PC-9 (cell line): ENCODE results near the gene LPCAT1. TPM values are rescaled to one million over a fixed set of nuclear protein-coding genes. Genes with fewer than 3 reads are reported as not detected.

Experiments used
- BruUV-seq: library from RNA; stranded (reverse); fragments of 400-500 nt; replicated peaks from 2 replicates; lab custom pipeline; 2021; lab: Mats Ljungman, UMichigan
- CTCF ChIA-PET: fragments of 300-600 bp; sonication (Branson Sonifier 250); formaldehyde crosslinking; loops from one replicate; lab custom pipeline; 2022; ENCODE audit warnings: antibody characterized with exemption; lab: Charles Lee
- POLR2A ChIA-PET: fragments of 300-600 bp; sonication (Branson Sonifier 250); formaldehyde crosslinking; loops from one replicate; lab custom pipeline; 2022; ENCODE audit warnings: antibody characterized with exemption; ENCODE audit not compliant: unreplicated experiment; lab: Charles Lee
- DNase-seq, 2 experiments: peaks; one replicate each; pipeline versions ENCODE4 v3.0.0 to v3.0.0-alpha.2; 2015 to 2022; ENCODE audit warnings: mixed read lengths in 1 of 2
- H2AFZ ChIP-seq: fragments of 200-600 bp; sonication (generic); 2 replicates; pipeline ENCODE4 v1.8.1; 2017; ENCODE audit warnings: antibody characterized with exemption
- H3F3A ChIP-seq: fragments of 200-600 bp; sonication (generic); 2 replicates; pipeline ENCODE4 v1.8.1; 2017; ENCODE audit warnings: antibody characterized with exemption, mild to moderate bottlenecking, low read depth; ENCODE audit not compliant: insufficient read depth
- H3K27ac ChIP-seq: fragments of 200-600 bp; sonication (generic); 2 replicates; pipeline ENCODE4 v1.6.1; 2016; ENCODE audit warnings: mixed run types
- H3K27me3 ChIP-seq: fragments of 200-600 bp; sonication (generic); 2 replicates; pipeline ENCODE4 v1.6.1; 2016; ENCODE audit warnings: low read depth, mixed run types; ENCODE audit not compliant: insufficient read depth
- H3K36me3 ChIP-seq: fragments of 200-600 bp; sonication (generic); 2 replicates; pipeline ENCODE4 v1.6.1; 2016; ENCODE audit warnings: low read depth, mixed run types
- H3K4me1 ChIP-seq: fragments of 200-600 bp; sonication (generic); replicated peaks from 2 replicates; pipeline ENCODE4 v1.6.1; 2016; ENCODE audit warnings: mixed run types; ENCODE audit not compliant: insufficient read depth
- H3K4me2 ChIP-seq: fragments of 200-600 bp; sonication (generic); 2 replicates; pipeline ENCODE4 v1.6.1; 2017; ENCODE audit warnings: mixed run types
- H3K4me3 ChIP-seq: fragments of 200-600 bp; sonication (generic); 2 replicates; pipeline ENCODE4 v1.6.1; 2016; ENCODE audit warnings: mixed run types
- H3K79me2 ChIP-seq: fragments of 200-600 bp; sonication (generic); 2 replicates; pipeline ENCODE4 v1.6.1; 2017; ENCODE audit warnings: low read depth, mixed run types
- H3K9me2 ChIP-seq: fragments of 200-600 bp; sonication (generic); 2 replicates; pipeline ENCODE4 v1.8.1; 2017; ENCODE audit warnings: mild to moderate bottlenecking; ENCODE audit not compliant: insufficient read depth
- H3K9me3 ChIP-seq: fragments of 200-600 bp; sonication (generic); 2 replicates; pipeline ENCODE4 v1.8.1; 2016; ENCODE audit warnings: low read depth; ENCODE audit not compliant: insufficient read depth
- H4K20me1 ChIP-seq: fragments of 200-600 bp; sonication (generic); 2 replicates; pipeline ENCODE4 v1.8.1; 2017; ENCODE audit not compliant: insufficient read depth
- EZH2 ChIP-seq: fragments of 200-600 bp; sonication (generic); IDR thresholded peaks from 2 replicates; pipeline ENCODE4 v1.8.0; 2017; ENCODE audit warnings: antibody characterized with exemption, low read depth
- intact Hi-C: fragments of 100-400 bp; cut with micrococcal nuclease; formaldehyde crosslinking; loops from one replicate; pipeline ENCODE4 v1.10.0; 2022; ENCODE audit not compliant: unreplicated experiment
- total RNA-seq: library from RNA; stranded (reverse); gene quantifications from 2 replicates; pipeline ENCODE4 v1.2.3, GENCODE V29; 2021
- TF ChIP-seq, protein P1 (sequence below): fragments of 200-600 bp; sonication (generic); conservative IDR thresholded peaks from 2 replicates; pipeline ENCODE4 v1.6.1; 2017; ENCODE audit warnings: mixed run types, antibody characterized with exemption, mild to moderate bottlenecking, moderate library complexity

The LPCAT1 gene
- total RNA-seq, 1 experiment from 2014 or later = 96.1 TPM

DNA sequence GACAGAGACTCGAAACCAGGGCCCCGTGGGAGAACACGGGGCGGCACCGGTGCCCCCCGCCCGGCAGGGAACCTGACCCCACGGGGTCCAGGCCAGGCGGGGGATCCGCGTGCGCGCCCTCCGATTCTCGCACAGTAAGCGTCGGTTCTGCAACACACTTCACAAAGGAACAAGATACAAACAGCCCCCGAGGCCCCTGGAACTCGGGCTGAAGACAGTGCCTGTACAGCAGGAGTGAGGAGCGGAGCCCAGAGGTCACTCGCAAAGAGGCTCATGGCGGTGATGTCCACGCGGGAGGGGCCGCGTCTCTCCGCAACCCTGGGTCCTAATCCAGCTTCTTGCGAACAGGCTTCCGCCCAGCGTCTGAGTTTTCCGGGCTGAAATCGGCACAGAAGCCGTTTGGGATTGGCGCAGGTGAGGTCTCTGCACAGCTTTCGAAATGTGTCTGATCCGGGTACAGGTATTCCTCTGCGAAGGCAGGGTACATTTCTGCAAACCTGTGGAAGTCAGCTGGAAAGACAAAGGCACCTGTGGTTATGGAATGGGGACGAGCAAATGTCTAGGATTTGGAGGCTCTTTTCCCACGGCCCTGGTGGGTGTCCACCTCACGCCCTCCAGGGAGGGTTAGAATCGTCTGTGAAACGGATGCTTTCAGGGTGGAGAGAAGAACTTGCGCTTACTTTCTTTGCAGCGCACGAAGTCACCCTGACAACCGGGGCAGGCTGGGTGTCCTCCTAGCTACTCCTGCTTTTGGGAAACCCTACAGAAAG lies 60.2 kb downstream of the LPCAT1 start:
- Histone ChIP-seq H3K36me3 (peaks cover 23% of the 10 kb centered on the region), H3K27ac (no peak overlapping the region), H3K4me1 (no peaks in the 10 kb centered on the region), H2AFZ (no peak overlapping the region), H3K4me2 (no peak overlapping the region), H3F3A (peaks cover 40% of the 10 kb centered on the region), H3K9me3 (peaks cover 8% of the 10 kb centered on the region; the same call in 1 of the 2 replicates), H3K9me2 (no peaks in the 10 kb centered on the region), H4K20me1 (peaks cover 3% of the 10 kb centered on the region), H3K27me3 (no peaks in the 10 kb centered on the region), H3K4me3 (no peak overlapping the region), H3K79me2 (no peaks in the 10 kb centered on the region)
- DNase-seq = no peak
- TF ChIP-seq, protein P1, sequence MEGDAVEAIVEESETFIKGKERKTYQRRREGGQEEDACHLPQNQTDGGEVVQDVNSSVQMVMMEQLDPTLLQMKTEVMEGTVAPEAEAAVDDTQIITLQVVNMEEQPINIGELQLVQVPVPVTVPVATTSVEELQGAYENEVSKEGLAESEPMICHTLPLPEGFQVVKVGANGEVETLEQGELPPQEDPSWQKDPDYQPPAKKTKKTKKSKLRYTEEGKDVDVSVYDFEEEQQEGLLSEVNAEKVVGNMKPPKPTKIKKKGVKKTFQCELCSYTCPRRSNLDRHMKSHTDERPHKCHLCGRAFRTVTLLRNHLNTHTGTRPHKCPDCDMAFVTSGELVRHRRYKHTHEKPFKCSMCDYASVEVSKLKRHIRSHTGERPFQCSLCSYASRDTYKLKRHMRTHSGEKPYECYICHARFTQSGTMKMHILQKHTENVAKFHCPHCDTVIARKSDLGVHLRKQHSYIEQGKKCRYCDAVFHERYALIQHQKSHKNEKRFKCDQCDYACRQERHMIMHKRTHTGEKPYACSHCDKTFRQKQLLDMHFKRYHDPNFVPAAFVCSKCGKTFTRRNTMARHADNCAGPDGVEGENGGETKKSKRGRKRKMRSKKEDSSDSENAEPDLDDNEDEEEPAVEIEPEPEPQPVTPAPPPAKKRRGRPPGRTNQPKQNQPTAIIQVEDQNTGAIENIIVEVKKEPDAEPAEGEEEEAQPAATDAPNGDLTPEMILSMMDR = no peak
- no peak for TF ChIP-seq EZH2
- no TSS peak for BruUV-seq
- POLR2A ChIA-PET = no interaction called here
- CTCF ChIA-PET = no interaction called here
- intact Hi-C loops = no loop called here

DNA sequence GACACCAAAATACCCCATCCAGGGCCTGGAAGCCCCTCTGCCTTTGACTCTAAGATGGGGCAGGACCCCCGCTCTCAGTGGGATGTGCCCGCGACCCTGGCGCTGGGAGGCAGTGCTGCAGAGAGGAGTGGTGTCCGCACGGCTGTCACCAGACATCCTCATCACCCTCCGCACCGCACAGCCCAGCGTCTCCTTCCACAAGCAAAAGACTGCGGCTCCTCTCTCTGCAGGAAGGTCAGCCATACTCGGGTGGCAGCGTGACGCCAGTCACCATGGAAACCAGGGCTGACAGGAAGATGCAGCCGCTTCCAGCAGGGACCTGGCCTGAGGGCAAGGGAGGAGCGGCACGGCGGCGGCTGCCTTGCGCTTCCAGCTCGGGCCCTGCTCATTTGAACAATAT lies 61.4 kb downstream of the LPCAT1 start:
- no peak overlapping the region for H3K4me3 ChIP-seq
- TSS peak; percentile 12 for BruUV-seq
- peaks cover 40% of the 10 kb centered on the region for H3F3A ChIP-seq
- ChIA-PET POLR2A (no interaction called here), CTCF (no interaction called here)
- H3K36me3 ChIP-seq = peaks cover 23% of the 10 kb centered on the region
- TF ChIP-seq EZH2 = no peak
- TF ChIP-seq, protein P1 = no peak
- H3K9me3 ChIP-seq = peaks cover 18% of the 10 kb centered on the region
- H3K4me1 ChIP-seq = no peaks in the 10 kb centered on the region
- no peak for DNase-seq
- H2AFZ ChIP-seq = no peak overlapping the region
- H4K20me1 ChIP-seq = peaks cover 3% of the 10 kb centered on the region
- H3K9me2 ChIP-seq = no peaks in the 10 kb centered on the region
- no peaks in the 10 kb centered on the region for H3K27me3 ChIP-seq
- no peaks in the 10 kb centered on the region for H3K79me2 ChIP-seq
- H3K4me2 ChIP-seq = no peak overlapping the region
- intact Hi-C loops = no loop called here
- no peak overlapping the region for H3K27ac ChIP-seq

DNA sequence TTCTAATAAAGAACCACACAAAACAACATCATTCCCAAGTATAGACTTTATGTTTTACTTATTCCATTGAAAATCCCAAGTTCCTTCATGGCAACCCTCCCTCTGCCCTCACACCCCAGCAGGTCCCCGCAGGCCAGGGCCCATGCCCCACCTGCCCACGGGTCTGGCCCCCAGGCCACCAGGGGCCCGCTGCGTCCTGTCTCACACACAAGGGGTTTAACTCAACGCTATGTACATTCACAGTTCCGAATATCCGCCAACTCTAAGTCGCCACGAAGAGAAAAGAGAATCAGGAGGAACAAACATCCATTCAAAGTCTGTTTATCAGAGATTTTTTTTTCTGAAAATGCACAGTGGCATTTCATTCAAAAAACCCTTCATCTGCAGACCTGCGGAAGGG lies 62.4 kb downstream of the LPCAT1 start:
- H3K9me3 ChIP-seq = peaks cover 26% of the 10 kb centered on the region
- no peaks in the 10 kb centered on the region for H3K9me2 ChIP-seq
- no peaks in the 10 kb centered on the region for H3K79me2 ChIP-seq
- H3K4me3 ChIP-seq = no peak overlapping the region
- H3F3A ChIP-seq = peaks cover 36% of the 10 kb centered on the region
- H3K27ac ChIP-seq = no peak overlapping the region
- peaks cover 23% of the 10 kb centered on the region for H3K36me3 ChIP-seq
- POLR2A ChIA-PET = no interaction called here
- H3K27me3 ChIP-seq = no peaks in the 10 kb centered on the region
- no peak for DNase-seq
- no peak overlapping the region for H3K4me2 ChIP-seq
- TF ChIP-seq EZH2 = no peak
- TF ChIP-seq, protein P1 = no peak
- no TSS peak for BruUV-seq
- intact Hi-C loops = no loop called here
- no peak overlapping the region for H2AFZ ChIP-seq
- peaks cover 3% of the 10 kb centered on the region for H4K20me1 ChIP-seq
- H3K4me1 ChIP-seq = no peaks in the 10 kb centered on the region
- CTCF ChIA-PET = no interaction called here
